GM04503 (cell line): ENCODE measurements around the gene RAB42.
A peak's percentile ranks its signal among the peaks of the same experiment; 100 is the strongest.

Experiments used
- DNase-seq: peaks from one replicate; pipeline ENCODE4 v3.0.0-alpha.2; 2012; ENCODE audit warnings: low read depth

RAB42 gene, protein sequence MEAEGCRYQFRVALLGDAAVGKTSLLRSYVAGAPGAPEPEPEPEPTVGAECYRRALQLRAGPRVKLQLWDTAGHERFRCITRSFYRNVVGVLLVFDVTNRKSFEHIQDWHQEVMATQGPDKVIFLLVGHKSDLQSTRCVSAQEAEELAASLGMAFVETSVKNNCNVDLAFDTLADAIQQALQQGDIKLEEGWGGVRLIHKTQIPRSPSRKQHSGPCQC

DNA sequence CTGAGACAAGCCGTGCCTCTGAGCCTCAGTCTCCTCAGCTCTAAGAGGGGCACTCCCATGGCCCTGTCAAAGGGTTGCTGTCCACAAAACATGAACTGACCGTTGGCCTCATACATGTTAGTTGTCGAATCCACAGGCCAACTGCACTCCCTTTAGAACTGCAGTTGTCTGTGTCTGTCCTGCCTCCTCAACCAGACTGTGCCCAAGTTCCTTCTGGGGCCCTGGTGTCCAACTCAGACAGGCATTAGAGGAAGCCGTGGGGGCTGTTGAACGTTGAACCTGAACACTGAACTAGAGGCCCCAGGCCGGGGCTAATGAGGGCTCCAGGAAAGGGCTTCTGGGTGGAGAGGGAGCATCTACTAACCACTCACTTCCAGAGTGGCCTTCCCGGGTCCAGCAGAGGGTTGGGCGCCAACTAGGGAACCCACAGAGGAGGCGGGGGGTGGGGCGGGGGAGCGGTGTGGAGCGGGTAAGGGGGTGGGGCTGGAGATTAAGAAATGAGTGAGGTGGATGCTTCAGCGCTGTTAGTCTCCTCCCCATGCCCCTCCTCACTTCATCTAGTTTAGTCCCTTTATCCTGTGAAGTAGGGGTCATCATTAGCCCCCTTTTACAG, at the start of gene RAB42:
RAB42 (plus strand) TSS at position 558 of the 613 bp plus-strand sequence. CDS start 247 bp downstream, outside the sequence.
- no peak for DNase-seq

DNA sequence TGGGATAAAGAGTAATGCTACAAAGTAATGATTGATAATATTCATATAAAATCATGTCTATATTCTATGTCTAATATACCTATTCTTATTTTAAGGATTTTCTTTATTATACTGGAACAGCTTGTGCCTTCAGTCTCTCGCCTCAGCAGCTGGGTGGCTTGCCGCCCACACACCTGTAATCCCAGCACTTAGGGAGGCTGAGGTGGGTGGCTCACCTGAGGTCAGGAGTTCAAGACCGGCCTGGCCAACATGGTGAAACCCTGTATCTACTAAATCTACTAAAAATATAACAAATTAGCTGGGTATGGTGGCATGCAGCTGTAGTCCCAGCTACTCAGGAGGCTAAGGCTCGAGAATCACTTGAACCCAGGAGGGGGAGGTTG, 46.8 kb upstream of the RAB42 start:
- no peak for DNase-seq

DNA sequence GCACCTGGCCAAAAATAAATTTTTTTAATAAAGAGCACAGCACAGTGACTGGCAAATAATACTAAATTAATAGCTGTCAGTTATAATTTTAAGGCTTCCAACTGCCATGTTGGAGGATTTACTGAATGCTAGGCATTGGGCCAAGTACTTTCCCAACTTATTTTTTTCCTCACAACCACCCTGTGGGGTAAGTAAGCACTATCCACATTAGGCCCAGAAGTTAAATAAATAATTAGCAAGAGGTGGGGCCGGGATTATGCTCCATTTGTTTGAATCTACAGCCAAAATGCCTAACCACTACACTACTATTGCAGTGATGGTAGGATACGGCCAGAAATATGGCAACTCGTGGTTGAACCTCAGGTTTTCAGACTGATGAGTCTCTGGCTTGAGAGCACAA, 43.7 kb upstream of the RAB42 start:
- DNase-seq: no peak

DNA sequence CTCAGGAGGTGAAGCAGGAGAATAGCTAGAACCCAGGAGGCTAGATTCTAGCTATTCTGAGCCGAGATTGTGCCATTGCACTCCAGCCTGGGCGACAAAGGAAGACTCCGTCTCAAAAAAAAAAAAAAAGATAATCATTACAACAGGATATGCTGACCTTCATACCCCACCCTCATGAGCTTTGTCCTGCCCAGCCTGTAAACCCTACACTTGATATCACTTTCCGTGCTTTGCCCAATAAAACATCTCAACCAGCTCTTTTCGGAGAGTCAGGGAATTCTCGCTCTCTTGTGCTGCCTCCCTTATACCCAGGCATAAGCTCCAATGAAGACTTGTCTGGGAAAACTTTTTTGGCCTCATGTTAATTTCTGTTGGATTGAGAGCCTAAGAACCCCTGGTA, 40.7 kb upstream of the RAB42 start:
- no peak for DNase-seq

DNA sequence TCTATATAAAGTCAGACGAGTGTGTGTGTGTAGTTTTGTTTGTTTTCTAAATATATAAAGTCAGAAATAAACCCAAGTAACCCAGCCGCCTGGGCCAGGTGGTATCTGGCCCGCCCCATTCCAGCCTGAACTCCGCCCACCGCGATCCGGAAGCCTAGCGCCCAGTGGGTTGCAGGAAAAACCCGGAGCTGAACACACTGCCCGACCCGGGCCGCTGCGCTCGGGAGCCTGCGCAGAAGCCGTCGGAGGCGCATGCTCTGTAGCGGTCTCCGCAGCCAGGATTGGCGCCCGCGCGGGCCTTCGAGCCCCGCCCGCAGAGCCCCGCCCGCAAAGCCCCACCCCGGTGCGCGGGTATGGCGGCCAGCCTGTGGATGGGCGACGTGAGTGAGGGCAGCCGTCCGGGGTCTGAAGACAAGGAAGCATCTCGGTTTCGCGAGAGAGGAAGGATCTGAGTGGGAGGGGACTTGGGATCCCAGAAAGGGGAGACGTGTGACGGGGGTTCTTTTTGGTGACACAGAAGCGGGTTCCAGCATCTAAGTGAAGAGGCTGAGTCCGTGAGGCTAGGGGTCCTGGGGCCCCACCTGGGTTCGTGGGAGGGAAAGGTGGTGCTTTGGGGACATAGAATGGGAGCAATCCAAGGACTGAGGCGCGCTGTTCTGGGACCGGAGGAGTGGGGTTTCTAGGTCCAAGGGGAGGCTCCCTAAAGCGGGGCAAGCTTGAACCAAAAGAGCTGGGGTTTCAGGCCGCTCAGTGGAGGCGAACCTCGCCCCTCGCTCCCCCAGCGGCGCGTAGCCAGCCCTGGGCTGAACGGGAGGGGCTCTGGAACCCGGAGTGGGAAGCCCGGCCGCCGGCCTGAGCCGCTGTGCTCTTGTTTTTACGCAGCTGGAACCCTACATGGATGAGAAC, 39.1 kb upstream of the RAB42 start, which contains the start of gene TRNAU1AP:
TRNAU1AP (plus strand) TSS at position 328 of the 906 bp plus-strand sequence; CDS start at position 354, 26 bp downstream.
- DNase-seq: peak; percentile 68

DNA sequence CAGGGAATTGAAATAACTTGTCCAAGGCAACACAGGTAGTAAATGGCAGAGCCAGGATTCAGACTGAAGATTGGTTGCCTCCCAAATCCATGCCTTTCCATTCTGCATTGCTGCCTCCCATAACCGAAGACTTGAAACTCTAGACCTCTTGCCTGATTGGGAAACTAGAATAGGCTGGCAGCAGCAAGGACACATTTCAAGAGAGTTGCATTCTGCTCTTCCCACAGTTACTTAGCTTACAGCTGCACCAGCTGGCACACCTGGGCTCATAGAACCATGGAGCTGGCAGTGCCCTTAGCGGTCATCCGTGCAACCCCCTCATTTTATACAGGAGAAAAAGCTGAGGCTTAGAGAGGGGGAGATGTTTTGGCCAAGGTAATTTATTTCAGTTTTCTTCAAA, 31.2 kb upstream of the RAB42 start:
- DNase-seq: no peak

DNA sequence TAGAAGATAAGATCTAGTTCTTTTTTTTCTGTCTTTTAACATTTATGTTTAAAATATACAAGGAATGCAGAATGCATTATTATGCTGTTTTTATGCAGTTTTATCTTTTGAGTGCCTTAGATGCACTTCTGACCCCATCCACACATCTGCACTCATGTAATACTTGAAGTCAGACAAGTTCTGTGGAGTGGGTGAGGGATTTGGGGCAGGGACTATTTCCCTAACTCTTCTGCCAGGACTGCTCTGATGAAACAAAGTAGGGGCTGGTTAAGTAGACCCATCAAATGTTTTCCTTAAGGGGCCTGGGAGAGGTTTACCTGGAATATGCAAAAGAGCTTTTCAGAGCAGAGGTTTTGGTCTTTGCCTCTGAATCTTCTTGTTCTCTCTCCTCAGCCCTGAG, 27.8 kb upstream of the RAB42 start:
- no peak for DNase-seq

DNA sequence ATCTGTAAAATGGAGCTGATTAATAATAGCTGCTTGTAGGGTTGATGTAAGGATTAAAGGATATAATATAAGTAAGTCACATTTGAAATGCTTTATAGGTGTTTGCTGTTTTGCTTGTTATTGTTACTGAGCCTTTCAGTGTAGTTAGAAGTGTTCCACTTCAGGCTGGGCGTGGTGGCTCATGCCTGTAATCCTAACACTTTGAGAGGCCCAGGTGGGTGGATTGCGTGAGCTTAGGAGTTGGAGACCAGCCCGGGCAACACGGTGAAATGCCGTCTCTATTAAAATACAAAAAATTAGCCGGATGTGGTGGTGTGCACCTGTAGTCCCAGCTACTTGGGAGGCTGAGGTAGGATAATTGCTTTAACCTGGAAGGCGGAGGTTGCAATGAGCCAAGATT, 27.0 kb upstream of the RAB42 start:
- no peak for DNase-seq

DNA sequence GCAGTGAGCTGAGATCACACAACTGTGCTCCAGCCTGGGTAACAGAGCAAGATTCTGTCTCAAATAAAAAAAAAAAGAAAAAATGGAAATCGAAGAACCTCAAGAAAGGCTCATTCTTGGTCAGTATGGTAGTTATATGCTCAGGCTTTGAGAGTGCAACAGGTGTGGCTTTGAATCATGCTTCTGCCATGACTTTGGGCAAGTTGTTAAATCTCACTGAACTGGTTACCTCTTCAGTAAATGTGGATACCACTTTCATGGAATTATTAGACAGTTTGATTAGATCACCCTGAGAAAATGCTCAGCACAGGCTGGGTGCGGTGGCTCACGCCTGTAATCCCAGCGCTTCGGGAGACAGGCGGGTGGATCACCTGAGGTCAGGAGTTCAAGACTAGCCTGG, 26.3 kb upstream of the RAB42 start:
- no peak for DNase-seq

DNA sequence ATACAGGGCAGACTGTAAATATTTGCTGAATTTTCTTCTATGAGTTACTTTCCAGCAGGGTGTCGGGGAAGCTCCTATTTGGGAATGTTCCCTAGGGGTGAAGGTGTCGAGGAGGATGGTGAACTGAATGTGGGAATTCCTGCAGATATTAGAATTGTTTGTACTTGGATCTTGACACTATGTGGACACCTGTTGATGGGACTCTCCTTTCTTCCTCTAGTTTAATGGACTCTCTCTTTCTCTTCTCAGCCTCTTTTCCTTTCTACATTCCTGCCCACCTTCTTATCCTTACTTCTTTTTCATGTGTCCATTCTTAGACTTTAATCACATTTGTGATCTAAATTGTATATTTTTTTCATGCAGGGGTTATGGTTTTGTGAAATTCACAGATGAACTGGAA, 25.1 kb upstream of the RAB42 start:
- no peak for DNase-seq

DNA sequence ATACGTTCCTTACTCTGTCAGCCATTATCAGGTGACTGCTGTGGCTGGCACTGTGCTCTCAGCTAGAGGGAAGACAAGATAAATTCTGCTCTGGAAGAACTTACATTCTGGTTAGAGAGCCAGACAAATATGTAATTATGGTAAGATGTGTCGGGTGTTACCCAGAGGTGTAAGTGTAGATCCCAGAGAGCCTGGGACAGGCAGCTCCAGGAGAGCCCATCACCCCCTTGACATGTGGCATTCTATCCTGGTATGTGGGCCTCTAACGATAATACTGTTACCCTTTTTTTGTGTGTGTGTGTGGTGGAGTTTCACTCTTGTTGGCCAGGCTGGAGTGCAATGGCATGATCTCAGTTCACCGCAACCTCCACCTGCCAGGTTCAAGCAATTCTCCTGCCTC, 20.2 kb upstream of the RAB42 start:
- DNase-seq: no peak

DNA sequence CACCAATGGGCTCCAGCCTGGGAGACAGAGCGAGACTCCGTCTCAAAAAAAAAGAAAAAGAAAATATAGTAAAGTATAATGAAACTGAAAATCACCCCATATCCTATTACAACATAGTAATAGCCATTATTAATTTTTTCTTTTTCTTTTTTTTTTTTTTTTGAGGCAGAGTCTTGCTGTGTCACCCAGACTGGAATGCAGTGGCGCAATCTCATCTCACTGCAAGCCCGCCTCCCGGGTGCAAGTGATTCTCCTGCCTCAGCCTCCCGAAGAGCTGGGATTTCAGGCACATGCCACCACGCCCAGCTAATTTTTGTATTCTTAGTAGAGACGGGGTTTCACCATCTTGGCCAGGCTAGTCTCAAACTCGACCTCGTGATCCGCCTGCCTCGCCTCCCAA, 19.2 kb upstream of the RAB42 start:
- DNase-seq: peak; percentile 19

DNA sequence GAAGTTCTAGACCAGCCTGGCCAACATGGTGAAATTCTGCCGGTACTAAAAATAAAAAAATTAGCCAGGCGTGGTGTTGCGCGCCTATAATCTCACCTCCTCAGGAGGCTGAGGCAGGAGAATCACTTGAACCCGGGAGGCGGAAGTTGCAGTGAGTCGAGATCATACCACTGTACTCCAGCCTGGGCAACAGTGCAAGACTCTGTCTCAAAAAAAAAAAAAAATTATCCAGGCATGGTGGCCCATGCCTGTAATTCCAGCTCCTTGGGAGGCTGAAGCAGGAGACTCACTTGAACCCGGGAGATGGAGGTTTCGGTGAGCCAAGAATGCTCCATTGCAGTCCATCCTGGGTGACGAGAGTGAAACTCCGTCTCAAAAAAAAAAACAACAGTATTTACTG, 18.5 kb upstream of the RAB42 start:
- no peak for DNase-seq

DNA sequence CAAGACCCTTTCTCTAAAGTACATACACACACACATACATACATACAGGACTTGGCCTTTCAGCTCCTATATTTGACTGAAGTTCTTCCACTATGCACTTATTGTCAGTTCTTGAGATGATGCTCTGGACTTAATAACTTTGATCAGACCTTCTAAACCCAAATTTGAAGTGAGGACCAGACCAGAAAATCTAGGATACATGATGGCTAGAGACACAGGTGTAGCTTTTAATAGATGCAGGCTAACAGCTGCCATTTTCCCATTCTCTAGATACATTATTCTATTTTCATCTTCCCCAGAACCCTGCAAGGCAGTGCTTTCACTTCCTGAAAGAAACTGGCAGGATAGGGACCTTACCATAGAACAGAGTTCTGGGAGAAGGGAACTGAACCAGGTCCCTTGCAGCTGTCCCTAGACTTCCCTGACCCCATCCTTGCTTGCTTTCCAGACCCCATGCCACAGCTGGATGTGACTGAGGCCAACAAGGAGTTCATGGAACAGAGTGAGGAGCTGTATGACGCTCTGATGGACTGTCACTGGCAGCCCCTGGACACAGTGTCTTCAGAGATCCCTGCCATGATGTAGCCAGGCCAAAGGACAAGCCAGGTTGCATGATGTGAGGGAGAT, 14.9 kb upstream of the RAB42 start:
- no peak for DNase-seq

DNA sequence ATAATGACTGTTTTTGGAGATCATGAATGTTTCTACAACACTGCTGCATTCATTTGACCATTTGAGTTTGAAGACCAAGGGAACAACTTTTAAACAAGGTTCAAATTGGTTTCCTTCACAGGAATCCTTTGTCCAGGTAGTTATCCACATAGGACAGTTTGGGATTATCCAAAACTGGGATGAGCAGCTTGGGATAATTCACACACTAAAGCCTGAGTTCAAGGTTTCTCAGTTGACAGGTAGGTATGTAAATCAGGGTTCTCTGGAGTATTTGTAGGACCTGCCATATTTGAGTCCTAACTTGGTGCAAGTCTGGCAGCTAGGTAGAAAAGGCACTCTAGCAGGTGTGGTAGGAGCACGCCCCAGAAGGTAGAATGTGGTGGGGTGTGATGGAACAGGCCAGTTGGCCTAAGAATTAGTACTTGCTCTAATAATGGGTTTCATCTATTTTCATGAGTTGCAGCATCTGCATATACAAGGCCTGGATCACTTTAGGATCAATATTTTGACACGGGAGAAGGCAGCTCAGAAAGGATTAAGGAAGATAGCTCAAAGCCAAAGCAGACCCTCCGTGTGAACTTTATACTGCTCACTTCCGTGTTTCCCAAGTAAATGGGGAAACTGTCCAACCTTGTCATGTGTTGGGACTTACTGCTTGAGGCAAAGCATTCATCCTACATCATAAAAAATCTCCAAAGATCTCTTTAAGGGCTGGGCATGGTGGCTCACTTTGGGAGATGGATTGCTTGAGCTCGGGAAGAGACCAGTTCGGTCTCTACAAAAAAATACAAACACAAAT, 14.1 kb upstream of the RAB42 start:
- DNase-seq: no peak

DNA sequence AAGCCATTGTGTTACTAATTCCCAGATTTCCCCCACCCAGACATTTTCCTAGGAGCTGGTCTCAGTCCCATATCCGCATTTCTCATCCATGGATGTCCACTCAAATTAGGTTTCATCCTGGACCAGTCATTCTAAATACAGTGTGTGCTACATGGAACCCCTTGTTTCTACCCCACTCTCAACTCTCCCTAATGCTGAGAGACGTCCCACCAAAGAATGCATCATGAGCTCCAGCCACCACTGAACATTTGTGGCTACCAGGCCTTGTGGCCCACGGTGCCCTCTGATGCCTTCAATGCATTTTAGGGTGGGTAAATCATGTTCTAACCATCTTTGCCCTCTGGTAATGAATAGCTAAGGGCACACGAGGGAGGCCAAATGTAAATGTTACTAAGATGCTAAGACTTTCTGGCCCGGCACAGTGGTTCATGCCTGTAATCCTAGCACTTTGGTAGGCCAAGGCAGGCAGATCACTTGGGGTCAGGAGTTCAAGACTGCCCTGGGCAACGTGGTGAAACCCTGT, 13.3 kb upstream of the RAB42 start:
- no peak for DNase-seq

DNA sequence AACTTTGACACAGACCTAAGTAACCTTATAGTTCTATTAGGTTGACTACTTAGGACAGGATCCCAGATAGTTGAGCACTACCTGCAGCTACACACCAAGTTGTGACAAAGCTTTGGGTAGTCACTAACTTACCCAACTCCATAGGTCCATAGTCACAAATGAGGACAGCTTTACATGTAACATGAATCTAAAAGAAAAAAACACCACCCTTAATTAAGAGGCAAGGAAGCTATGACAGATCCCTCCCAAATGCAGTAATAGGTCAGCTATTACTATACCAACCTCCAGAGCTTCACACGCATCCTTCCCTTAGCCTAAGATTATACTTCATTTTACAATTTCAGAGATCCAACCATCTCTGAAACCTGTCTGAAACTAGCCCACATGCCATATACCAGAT, 12.7 kb upstream of the RAB42 start:
- no peak for DNase-seq

DNA sequence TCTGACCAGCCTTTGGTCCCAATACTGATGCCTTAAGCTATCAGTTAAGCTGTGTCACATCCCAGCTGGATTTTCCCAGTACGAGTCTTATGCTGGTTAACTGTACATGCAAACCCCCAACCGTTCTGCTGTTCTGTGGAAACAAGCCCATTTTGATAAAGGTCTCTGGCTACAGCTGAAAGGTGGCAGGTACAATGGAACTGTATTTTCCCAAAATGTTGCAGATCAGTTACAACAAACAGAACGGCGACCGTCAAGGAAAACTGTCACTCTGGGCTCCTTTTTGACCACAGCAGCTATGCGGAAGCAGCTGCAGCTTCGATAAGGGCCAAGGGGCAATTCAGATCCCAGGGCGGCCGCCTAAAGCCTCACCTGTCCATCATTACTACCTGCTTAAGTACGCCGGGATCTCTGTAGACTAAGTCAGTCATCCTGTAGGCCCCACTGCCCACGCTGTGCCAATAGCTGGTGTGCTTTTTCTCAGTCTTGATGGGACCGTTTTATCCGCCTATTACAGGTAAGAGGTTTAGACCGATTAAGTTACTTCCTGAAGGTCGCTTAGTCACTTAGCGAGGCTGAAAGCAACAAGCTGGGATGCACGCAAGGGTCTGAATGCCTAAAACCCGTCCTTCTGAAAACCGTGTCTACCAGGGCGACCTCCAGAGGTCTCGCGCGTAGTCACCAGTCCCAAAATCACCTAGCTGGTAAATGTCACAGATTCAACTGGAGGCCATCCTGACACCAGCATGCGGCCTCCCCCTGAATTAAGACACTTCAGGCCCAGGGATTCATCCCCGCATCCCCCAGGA, 11.1 kb upstream of the RAB42 start:
- no peak for DNase-seq

DNA sequence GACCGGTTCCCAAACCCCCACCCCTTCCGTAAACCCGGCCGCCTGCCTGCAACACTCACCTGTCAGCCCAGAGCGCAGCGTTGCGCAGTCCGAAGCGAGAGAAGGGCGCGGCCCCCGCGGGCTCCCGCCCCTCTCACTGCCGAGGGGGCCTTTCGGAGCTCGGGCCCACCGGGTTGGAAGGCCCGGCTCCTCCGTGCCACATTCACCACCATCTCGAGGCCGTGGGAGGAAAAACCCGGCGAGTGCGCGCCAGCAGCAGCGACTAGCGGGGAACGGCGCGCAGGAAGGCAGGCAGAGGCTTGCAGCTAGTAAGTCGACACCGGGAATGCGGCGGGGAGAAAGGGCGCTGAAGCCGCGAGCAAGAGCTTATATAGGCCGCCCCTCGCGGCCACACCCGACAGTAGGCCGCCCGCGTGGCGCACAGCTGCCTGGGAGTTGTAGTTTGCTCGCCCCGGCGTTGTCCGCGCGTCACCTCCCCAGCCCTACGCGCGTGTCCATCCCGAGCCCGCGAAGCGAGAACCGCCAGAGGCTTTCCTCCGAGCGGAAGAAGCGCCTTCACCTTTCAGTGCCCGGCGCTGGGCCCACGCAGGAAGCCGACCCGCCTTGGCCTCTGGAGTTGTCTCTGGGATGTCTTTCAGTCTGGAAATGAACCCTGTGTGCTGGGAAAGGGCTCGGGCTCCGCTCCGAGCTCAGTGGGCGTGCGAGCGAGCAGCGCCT, 10.4 kb upstream of the RAB42 start:
- DNase-seq: peak; percentile 69

DNA sequence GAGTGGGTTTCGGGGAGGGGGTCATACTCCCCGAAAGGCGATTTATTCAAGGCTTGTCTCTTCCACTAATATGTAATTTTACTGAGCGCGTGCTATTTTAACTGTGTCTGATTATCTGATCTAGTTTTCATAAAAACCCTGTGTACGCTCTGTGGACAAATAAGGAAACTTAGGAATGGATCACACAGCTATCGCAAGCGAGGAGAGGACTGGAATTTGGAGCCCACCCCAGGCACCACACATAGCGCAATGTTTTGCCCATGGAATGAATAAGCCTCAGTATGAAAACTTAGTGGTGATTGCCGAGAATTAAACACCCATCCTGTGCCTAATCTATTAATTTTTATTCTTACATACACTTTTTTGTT, 9.8 kb upstream of the RAB42 start:
- DNase-seq: no peak
